Renal pelvis (tissue), 4 donors: ENCODE results near the gene FRMD4A. TPM values are rescaled to one million over a fixed set of nuclear protein-coding genes. Genes with fewer than 3 reads are reported as not detected.

Experiments used
- DNase-seq: peaks from one replicate; pipeline ENCODE4 v3.0.0-alpha.2; 2013
- polyA plus RNA-seq, 3 donors: library from polyadenylated mRNA; unstranded; fragments of 120-200 nt; gene quantifications; one replicate each; pipeline ENCODE4 v1.2.1, GENCODE V29; 2013; ENCODE audit not compliant: insufficient read length in 3 of 3

FRMD4A gene
- polyA plus RNA-seq, 3 donors: 84.7 to 99.4 (median 87.2) TPM

GRCh38 chr10:14195433-14195832 lies 135.3 kb downstream of the FRMD4A start:
- DNase-seq: no peak

DNA sequence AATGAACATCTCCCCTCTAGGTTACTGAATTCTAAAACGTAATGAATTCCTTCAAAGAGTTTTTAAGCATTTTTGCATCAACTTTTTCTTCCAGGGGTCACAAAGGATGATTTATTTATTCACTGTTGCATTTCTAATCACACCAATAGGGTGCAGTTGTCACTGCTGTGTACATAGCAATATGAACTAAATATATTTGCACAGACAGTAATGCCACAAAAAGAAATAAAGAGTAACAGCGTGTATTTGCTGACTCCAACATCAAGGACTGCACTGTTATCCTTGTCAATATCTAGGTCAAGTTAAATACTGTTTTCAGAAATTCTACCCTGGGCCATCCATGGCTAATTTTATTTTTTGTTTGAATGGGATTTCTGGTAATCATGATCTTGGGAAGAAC lies 138.0 kb downstream of the FRMD4A start:
- DNase-seq: no peak

DNA sequence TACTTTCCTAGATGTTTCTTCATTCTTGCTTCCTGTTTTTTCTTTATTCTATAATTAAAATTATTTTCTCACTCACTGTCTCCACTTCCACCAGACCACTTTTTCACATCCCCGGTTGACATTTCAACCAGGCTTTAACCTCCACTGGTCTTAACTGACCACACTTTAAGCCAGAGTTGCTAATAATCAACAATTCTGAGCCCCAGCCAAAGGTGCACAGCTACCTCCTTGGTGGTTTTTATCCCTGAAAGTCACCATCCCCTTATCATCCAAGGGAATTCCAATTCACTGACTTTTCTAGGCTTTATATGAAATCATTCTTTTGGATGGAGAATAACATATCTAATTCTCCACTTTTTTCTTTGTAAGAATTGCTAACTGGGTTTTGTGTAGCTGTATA lies 138.9 kb downstream of the FRMD4A start:
- no peak for DNase-seq

- no peak for DNase-seq
These were observed 139.3 kb downstream of the FRMD4A start for GRCh38 chr10:14191407-14191806.

DNA sequence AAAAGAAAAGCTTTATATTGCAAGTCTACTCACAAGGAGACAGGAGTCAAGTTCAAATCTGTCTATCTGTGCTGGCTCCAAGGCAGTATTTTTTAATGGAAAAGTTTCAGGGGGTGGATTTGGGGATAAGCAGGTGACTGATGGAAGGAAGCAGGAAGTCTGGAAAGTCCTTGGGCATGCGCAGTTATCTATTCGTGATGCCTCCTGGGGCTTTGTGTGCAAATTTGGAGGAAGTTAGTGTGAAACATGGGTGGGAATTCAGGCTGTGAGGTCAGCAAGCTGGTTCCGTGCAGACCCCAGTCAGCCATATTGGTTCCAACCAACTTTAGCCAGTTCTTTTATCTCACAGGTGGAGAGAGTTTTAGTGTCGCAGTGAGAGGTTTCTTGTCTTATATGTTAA lies 140.0 kb downstream of the FRMD4A start:
- DNase-seq: no peak

GRCh38 chr10:14186245-14186644 lies 144.5 kb downstream of the FRMD4A start:
- no peak for DNase-seq

DNA sequence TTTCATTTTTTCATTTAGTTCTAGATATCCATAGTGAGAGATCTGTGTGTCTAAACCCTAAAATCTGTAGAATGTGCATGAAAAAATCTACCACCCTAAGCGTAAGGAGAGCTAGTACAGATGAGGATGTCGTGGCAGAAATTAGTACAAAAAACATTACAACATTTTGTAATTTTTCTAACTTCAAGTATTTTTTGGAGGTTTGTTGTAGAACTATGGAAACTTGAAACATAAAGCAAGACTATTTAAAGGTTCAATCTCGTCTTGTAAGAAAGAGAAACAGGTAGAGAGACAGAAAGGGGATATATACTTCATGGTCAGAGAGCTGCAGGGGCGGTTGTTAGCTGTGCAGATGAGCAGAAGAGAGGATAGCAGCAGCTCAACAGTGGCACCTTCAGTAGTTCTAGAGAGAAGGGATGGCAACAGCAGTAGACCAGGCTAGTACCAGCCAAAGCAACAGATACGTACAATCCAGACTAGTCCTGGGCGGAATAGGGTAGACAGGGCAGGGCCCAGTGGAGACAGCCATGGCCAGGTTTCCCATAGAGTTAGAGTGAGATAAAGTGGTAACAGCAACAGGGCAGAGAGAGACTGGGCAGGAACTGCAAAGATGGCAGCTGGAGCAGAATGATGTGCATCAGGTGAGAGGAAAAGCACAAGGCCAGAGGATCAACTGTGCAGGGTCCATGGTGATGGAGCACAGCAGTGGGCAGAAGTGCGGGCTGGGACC lies 145.2 kb downstream of the FRMD4A start:
- peak; percentile 69 for DNase-seq

DNA sequence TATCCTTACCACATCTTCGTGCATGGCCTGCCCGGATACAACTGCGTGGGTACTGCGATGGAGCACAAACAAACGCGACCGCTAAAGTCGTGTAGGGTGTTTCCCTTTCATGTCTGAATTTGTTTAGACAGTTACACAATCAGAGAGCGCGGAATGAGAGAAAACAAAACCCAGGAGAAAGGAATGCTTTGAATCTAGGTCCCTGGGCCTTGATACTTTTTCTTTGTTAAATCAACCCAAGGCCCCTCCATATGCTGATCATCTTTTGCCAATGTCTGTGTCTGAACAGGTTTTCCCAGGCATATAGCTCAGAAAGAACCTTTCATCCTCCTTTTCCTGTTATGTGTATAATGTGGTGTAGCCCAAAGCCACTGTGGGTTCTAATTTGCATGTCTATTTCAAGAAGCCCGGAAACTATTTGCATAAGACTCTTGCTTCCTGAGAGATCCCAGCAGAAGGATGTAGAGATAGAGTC lies 145.8 kb downstream of the FRMD4A start:
- no peak for DNase-seq

GRCh38 chr10:14182781-14183180 lies 147.9 kb downstream of the FRMD4A start:
- no peak for DNase-seq

GRCh38 chr10:14181567-14181936 lies 149.2 kb downstream of the FRMD4A start:
- no peak for DNase-seq

DNA sequence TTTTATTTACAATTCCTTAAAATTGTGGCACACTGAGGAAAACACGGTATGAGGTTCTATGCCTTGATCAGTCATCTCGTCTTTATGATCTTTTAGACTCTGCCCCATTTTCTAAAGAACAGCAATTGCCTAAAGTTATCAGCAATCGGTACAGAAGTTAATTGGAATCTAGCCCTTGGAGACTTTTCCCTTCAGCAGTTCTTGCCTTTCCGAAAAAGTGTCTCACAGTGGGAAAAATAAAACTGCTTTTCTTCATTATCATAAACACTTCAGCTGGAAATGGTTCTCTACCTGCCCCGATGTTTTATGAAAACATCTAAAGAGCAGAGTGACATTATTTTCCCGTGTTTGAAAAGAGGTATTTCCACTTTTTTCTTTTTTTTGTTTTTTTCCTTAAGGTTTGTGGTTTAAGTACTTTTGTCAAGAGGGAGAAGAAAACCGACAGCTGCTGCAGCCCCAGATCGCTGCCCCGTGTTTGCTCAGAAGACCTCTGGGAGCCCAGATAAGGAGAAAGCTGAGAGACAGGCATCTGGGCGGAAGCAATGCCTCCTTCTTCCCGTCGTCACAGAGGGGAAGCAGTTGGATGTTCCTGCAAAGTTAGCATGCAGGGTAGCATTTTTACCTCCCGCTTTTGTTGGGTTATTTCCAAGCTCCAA lies 149.7 kb downstream of the FRMD4A start:
- DNase-seq: no peak

- DNase-seq: no peak
These were observed 151.5 kb downstream of the FRMD4A start for GRCh38 chr10:14179251-14179650.

DNA sequence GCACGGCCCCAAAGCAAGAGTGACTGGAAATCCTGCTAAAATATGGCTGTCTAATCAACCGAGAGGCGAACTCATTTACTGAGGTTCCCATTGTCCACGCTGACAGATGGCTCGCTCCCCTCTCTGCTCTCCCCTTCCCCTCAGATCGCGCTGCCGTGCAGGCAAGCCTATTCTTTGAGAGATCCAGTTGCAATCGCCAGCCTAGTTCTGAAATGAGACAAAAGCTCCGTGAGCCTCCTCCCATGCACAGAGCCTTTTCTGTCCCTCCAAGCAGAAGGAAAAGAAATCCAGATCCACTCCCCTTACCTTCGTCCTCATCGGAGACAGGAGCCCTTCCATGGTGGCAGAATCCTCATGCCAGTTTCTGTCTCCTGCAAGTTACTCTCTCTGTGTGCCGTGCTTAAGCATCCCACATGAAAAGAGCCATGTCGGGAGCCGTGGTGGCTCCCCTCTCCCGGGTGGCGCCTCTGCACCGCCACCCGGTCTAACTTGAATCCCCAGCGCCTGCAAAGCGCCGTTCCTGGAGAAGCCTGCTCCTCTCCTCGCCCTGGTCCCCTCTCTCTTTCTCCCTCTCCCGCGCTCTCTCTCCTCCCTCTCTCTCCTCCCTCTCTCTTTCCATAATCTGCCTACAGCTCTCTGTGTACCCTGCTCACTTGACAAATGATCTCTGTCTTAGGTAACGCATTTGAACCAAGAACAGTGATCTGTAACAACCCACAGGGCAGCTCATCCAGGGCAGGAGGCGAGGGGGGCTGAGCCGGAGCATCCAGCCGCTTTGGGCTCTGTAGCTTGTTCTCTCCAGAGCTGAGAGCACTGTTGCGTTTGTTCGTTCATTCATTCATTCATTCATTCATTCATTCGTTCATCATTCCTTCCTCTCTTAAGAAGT lies 156.8 kb downstream of the FRMD4A start:
- no peak for DNase-seq

GRCh38 chr10:14173391-14173705 lies 157.4 kb downstream of the FRMD4A start:
- DNase-seq: no peak

DNA sequence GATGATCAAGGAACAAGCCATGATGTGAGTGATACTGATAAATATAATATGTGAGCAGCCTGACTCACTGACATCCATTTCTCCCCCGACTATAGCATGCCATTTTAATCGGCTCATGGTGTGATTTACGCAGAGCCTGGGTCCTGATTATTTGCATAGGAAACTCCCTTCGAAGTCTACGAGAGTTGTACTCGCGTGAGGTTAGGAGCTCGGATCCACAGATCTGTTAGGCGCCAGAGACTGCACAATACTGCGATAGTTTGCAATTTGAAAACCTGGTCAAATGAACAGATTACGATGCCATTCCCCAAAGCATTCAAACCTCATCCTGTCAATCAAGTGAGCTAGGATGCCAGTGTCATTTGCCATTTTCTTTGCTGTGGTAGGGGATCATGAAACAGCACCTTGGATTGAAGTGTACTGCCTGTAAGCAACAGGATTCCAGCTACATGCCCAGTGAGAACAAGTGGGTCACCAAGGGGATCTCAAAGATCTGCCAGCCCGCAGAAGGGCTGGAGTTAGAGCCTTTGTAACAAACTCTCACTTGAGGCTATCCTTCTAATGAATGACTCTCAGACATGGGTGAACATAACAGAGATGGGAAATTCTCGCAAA lies 158.3 kb downstream of the FRMD4A start:
- no peak for DNase-seq

- no peak for DNase-seq
These were observed 159.4 kb downstream of the FRMD4A start for GRCh38 chr10:14171336-14171735.

- DNase-seq: no peak
These were observed 167.2 kb downstream of the FRMD4A start for GRCh38 chr10:14163377-14164086.

GRCh38 chr10:14162629-14163344 lies 167.9 kb downstream of the FRMD4A start:
- DNase-seq: no peak

GRCh38 chr10:14162061-14162460 lies 168.7 kb downstream of the FRMD4A start:
- DNase-seq: no peak

DNA sequence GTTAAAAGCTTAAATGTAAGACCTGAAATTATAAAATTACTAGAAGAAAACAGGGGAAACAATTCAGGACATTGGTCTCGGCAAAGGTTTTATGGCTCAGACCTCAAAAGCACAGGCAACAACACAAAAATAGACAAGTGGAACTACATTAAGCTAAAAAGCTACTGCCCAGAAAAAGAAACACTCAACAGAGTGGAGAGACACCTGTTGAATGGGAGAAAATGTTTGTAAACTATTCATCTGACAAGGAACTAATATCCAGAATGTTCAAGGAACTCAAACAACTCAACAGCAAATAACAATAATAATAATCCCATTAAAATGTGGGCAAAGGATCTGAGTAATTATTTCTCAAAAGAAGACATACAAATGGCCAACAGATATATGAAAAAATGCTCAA lies 170.4 kb downstream of the FRMD4A start:
- no peak for DNase-seq

GRCh38 chr10:14158575-14158974 lies 172.1 kb downstream of the FRMD4A start:
- no peak for DNase-seq
